Measurements from ENCODE around the gene CHRNA7.

GRCh38 chr15:32106401-32107381 is 76.4 kb downstream of the CHRNA7 start:
- no peak for TF ChIP-seq CTCF (IDR thresholded peaks at IDR 0.05)
- no peak for TF ChIP-seq POLR2A (IDR thresholded peaks at IDR 0.05)

All from Peyer's patch (tissue), 4 donors.